Stimulated activated naive B cell treated with anti-CD40 and anti-IgM and Interleukin-4, amounts not matched to agents 10 μg/mL and 1 μg/mL and 100 μg/mL, for 72 hours (primary cell): ENCODE data around the gene CRMP1.

Experiments
- ATAC-seq, 2 donors: fragments of 150-1000 bp; cut with Tn5 transposase; replicated peaks; 2 replicates each; pipeline ENCODE4 v1.10.0; 2021; ENCODE audit warnings: moderate library complexity in 1 of 2
- DNase-seq: peaks from one replicate; pipeline ENCODE4 v3.0.0; 2021
- H3K27ac Mint-ChIP-seq: one replicate; pipeline ENCODE4 v1.8.0; 2022; ENCODE audit warnings: mild to moderate bottlenecking, mixed read lengths
- H3K27me3 Mint-ChIP-seq, 2 donors: one replicate each; pipeline ENCODE4 v1.8.0; 2022; ENCODE audit warnings: mixed read lengths in 2 of 2
- H3K36me3 Mint-ChIP-seq, 2 donors: one replicate each; pipeline ENCODE4 v1.8.0; 2022; ENCODE audit warnings: mixed read lengths in 2 of 2, mild to moderate bottlenecking in 1 of 2
- H3K4me1 Mint-ChIP-seq, 2 donors: one replicate each; pipeline ENCODE4 v1.8.0; 2022; ENCODE audit warnings: mixed read lengths in 2 of 2, mild to moderate bottlenecking in 1 of 2
- H3K4me3 Mint-ChIP-seq, 2 donors: one replicate each; pipeline ENCODE4 v1.8.0; 2022; ENCODE audit warnings: mild to moderate bottlenecking in 2 of 2, mixed read lengths in 2 of 2, moderate library complexity in 1 of 2
- H3K9me3 Mint-ChIP-seq, 2 donors: one replicate each; pipeline ENCODE4 v1.8.0; 2022; ENCODE audit warnings: mixed read lengths in 2 of 2, mild to moderate bottlenecking in 1 of 2

CRMP1 gene

DNA sequence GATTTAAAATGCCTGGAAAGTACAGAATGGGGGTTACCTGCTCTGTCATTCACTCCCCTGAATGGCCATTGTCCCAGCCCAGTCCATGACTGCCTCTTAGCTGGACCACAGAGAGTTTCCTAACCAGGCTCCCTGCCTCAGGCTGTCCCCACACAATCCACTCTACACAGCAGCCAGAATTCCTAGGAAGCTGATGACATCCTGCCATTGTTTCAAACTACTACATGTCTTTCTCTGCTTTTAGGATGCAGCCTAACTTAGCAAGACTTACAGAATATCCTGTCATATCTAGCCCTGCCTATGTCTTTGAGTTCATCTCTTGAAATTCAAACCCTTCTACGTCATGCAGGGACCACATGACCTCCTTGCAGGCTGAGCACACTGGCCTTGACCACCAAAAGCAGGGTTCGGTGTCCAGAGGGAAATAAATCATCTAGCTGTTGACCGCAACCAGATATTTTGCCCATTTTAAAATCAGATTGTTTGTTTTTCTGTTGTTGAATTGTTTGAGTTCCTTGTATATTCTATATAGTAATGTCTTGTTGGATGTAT is 16.1 kb upstream of the CRMP1 start:
- Mint-ChIP-seq H3K4me3 (no peak overlapping the region), H3K36me3 (peaks cover 4 to 8% of the 10 kb centered on the region in 2 donors), H3K27ac (no peak overlapping the region), H3K9me3 (peaks cover 21 to 26% of the 10 kb centered on the region in 2 donors), H3K4me1 (no peaks in the 10 kb centered on the region), H3K27me3 (peaks cover 44 to 60% of the 10 kb centered on the region in 2 donors)
- DNase-seq, result no peak
- no peak for ATAC-seq

DNA sequence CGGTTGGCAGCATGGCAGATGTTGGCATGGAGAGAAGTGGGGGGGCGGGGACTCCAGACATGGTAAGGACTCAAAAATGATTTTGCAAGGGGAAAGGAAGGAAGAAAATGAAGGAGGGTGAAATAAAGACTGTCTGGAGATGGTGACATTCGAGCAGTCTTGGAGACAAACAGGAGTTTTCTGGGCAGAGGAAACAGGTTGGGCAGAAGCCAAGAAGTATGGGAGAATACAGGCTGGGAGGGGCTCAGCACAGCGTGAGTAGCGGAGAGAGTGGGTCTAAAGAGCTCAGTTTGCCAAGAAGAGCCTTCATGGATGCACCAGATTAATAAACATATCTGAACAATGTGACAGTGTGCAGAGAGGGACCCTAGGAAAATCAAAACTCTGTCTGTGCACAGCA is 13.3 kb upstream of the CRMP1 start:
- ATAC-seq (no peak), DNase-seq (no peak)
- Mint-ChIP-seq H3K27me3 (peaks cover 58 to 73% of the 10 kb centered on the region in 2 donors), H3K36me3 (peaks cover 4 to 8% of the 10 kb centered on the region in 2 donors), H3K4me1 (no peaks in the 10 kb centered on the region), H3K27ac (no peak overlapping the region), H3K4me3 (no peak overlapping the region), H3K9me3 (peaks cover 15 to 17% of the 10 kb centered on the region in 2 donors)

DNA sequence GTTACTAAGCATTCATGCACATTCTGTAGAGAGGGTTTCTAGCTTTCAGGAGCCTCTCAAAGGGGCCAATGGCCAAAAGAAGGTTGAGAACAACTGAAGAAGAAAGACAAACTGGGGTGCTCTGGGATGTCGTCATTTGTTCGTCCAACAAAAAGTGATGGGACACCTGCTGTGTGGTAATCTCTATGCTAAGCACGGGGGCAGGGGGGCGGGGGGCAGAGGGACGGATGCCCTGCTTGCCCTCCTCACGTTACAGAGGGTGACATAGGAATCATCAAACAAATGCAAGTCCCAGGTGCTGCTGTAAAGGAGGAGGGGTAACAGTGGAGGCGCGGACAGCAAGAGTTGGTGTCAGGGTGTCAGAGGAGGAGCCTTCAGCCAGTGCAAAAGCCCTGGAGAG is 12.8 kb upstream of the CRMP1 start:
- ATAC-seq (no peak), DNase-seq (no peak)
- Mint-ChIP-seq H3K36me3 (peaks cover 4 to 8% of the 10 kb centered on the region in 2 donors), H3K27ac (no peak overlapping the region), H3K4me3 (no peak overlapping the region), H3K27me3 (peaks cover 63 to 78% of the 10 kb centered on the region in 2 donors), H3K9me3 (peaks cover 15 to 17% of the 10 kb centered on the region in 2 donors), H3K4me1 (no peaks in the 10 kb centered on the region)

DNA sequence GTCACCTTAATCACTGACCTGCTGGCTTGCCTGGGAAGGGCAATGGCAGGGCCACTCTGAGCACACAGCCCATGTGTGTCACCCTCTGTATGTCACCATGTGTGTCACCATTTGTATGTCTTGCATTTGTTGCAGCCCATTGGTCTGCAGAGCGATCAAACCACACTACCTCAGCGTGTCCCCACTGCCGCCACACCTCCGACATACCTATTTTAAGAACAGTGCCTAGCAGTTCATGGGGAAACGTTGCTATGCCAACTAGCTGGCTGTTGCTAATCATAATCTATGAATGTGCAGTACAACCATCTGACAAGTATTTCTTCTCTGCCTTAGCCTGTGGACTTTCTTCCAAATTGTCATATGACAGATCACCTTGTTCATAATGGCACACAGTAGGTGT is 8.0 kb upstream of the CRMP1 start:
- ATAC-seq, result no peak
- Mint-ChIP-seq H3K27me3 (peaks cover 66 to 76% of the 10 kb centered on the region in 2 donors), H3K4me3 (no peak overlapping the region), H3K36me3 (peaks cover 0 to 5% of the 10 kb centered on the region in 2 donors), H3K27ac (no peak overlapping the region), H3K9me3 (peaks cover 3 to 5% of the 10 kb centered on the region in 2 donors), H3K4me1 (no peaks in the 10 kb centered on the region)
- DNase-seq, result no peak

DNA sequence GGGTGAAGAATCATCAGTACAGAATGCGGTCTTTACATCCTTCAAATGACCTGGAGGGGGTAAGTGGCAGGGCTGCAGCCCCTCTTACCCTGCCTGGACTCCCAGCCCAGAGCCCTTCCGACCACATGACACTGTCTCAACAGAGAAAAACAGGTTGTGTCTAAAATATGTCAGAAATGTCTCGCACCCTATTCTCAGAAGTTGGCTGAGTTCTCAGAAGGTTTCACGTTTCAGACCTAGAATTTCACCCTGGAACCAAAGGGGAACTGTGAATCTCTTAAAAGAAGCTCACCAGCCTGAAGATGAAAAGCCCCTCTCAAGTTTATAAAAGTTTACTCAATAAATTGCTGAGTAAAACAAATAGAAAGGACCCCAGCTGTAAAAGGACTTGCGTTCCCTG is 7.0 kb upstream of the CRMP1 start:
- no peak for DNase-seq
- Mint-ChIP-seq H3K27ac (no peak overlapping the region), H3K27me3 (peaks cover 67 to 76% of the 10 kb centered on the region in 2 donors), H3K4me3 (no peak overlapping the region), H3K4me1 (no peaks in the 10 kb centered on the region), H3K36me3 (peaks cover 0 to 5% of the 10 kb centered on the region in 2 donors), H3K9me3 (peaks cover 3 to 5% of the 10 kb centered on the region in 2 donors)
- ATAC-seq, result no peak

DNA sequence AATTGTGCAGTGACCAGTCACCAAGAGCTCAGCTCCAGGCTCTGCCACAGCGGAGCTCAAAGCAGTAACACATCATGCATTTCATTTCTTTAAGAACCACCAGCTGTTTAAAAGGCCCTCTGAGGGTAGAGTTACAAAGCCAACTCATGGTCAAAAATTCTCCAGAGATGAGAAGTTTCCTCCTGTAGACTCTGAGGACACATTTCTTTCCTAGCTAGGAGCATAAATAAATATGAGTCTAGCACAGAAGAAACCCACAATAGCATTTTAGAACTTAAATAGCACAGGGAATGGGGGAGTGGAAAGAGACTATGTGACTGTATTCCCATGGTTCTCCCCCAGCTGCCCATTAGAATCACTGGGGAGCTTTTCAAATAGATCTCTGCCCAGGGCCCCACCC is 6.5 kb upstream of the CRMP1 start:
- H3K4me1 Mint-ChIP-seq, result peaks cover 0 to under 1% of the 10 kb centered on the region in 2 donors
- H3K27me3 Mint-ChIP-seq, result peaks cover 69 to 76% of the 10 kb centered on the region in 2 donors
- peaks cover 3 to 5% of the 10 kb centered on the region in 2 donors for H3K9me3 Mint-ChIP-seq
- ATAC-seq, result no peak
- H3K4me3 Mint-ChIP-seq, result no peak overlapping the region
- DNase-seq, result no peak
- no peak overlapping the region for H3K27ac Mint-ChIP-seq
- H3K36me3 Mint-ChIP-seq, result peaks cover 0 to 5% of the 10 kb centered on the region in 2 donors

DNA sequence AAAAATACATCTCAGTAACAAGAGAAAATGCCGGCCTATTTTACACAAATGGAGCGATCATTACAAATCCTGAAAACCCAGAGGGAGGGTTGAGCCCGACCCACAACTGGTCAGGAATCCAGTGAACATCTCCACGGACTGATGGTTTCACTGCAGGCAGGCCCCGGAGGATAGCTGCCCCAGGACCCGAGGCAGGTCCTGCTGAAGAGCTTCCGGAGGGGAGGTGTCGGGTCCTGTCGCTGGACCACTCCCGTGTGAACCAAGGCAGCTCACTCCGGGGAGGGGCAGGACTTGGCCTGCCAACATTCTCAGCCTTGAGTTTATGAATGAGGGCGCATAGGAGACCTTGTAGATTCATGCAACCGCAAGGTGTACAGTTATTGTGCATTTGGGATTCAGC is 4.8 kb upstream of the CRMP1 start:
- ATAC-seq (no peak), DNase-seq (no peak)
- peaks cover 0 to 10% of the 10 kb centered on the region in 2 donors for H3K36me3 Mint-ChIP-seq
- H3K27me3 Mint-ChIP-seq, result peaks cover 71 to 76% of the 10 kb centered on the region in 2 donors
- H3K9me3 Mint-ChIP-seq, result peaks cover 3 to 5% of the 10 kb centered on the region in 2 donors
- no peak overlapping the region for H3K27ac Mint-ChIP-seq
- H3K4me1 Mint-ChIP-seq, result peaks cover 4 to 13% of the 10 kb centered on the region in 2 donors
- H3K4me3 Mint-ChIP-seq, result no peak overlapping the region

DNA sequence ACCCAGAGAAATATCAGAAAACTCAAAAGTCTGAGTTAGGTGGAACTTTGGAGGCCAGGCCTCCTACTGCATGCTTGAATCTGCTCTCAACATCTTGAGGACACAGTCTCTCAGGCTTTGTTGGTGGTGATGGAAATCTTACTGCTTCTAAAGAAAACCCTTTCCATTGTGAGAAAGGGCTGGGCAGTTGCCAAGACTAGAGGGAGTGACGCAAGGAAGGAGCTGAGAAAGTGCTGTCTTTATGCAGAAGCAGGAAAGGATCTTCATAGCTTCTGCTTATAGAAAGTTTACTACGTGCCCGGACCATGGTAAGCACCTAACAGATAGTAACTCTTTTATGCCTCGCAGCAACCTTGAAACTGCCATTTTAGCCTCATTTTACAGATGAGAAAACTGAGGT is 2.4 kb upstream of the CRMP1 start:
- Mint-ChIP-seq H3K9me3 (peaks cover 3 to 5% of the 10 kb centered on the region in 2 donors), H3K4me1 (peaks cover 8 to 27% of the 10 kb centered on the region in 2 donors)
- no peak for ATAC-seq

DNA sequence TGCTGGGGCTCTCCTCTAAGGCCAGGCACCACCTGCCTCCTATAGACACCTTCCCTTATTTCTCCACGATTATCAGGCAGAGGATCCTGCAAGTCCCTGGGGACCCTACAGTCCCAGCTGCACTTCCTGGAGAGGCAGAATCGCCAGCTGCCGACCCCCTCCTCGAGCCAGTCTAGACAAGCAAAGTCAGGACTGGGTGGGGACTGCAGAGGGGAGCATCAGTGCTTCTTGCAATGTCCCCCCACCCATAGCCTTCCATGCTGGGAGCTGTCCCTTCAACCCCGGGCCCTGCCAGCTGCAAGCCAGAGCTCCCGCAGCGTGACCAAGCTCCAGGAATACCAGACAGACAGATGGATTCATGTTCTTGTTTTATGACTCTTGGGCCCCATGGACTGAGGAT is 1.4 kb upstream of the CRMP1 start:
- peaks cover 1 to 10% of the 10 kb centered on the region in 2 donors for H3K36me3 Mint-ChIP-seq
- H3K4me3 Mint-ChIP-seq, result no peak overlapping the region
- no peak overlapping the region for H3K27ac Mint-ChIP-seq
- H3K9me3 Mint-ChIP-seq, result peaks cover 3 to 5% of the 10 kb centered on the region in 2 donors
- ATAC-seq (no peak), DNase-seq (no peak)
- peaks cover 14 to 37% of the 10 kb centered on the region in 2 donors for H3K4me1 Mint-ChIP-seq
- H3K27me3 Mint-ChIP-seq, result peaks cover 81 to 88% of the 10 kb centered on the region in 2 donors

More for the DNA sequence above, 2.4 kb upstream of the CRMP1 start:
- H3K4me3 Mint-ChIP-seq, result no peak overlapping the region
- H3K27me3 Mint-ChIP-seq, result peaks cover 71 to 78% of the 10 kb centered on the region in 2 donors
- no peak overlapping the region for H3K27ac Mint-ChIP-seq
- H3K36me3 Mint-ChIP-seq, result peaks cover 0 to 10% of the 10 kb centered on the region in 2 donors
- DNase-seq, result no peak

DNA sequence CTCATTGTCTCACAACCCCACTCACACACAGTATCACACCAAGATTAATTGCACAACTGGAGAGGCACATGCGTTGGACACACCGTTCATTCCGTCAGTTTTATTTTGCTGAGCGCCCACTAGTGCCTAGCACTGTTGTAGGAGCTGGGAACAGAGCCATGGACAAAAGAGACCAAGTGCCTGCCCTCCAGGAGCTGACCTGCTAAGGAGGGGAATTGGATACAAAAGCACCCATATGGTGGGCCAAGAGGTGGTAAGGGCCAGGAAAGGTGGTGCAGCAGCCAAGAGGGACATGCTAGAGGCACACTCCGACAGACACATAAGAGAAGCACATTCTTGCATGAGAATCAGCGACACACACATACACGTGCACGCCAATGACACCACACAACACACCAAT is 705 bp upstream of the CRMP1 start:
- no peak for DNase-seq
- Mint-ChIP-seq H3K4me1 (peaks cover 20 to 44% of the 10 kb centered on the region in 2 donors), H3K9me3 (peaks cover 3 to 5% of the 10 kb centered on the region in 2 donors), H3K4me3 (peak overlapping the region in 1 of 2 donors; percentile 29), H3K27me3 (peaks cover 82 to 89% of the 10 kb centered on the region in 2 donors), H3K27ac (peak overlapping the region; percentile 59), H3K36me3 (peaks cover 1 to 14% of the 10 kb centered on the region in 2 donors)
- ATAC-seq, result no peak

DNA sequence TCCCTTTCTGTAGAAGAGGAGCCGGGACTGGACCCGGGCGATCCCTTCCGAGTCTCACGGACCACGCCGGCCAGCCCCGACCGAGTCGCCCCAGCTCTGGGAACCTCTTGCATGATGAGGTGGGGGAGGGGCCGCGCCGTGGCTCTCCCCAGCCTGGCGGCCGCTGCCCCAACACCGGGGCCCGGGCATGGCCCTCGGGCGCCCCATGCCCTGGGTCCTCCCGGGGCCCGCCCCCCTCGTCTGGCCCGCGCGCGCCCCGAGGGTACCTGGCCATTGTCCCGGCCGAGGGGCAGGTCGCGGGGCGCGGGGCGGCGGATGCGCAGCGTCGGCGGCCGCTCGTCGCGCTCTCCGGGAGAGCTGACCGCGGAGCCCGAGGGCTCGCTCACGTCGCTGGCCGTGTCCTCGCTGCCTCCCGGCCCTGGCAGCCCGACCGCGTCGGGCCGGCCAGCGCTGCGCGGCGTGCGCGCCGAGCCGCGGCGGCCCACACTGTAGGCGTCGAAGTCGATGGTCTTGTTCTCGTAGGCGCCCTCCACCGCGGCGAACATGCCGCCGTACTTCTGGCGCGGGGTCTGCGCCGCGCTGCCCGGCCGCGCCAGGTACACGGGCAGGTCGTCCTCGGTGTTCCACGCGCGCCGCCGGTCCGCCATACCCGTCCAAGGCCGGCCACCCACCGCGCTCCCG is 423 bp downstream of the CRMP1 start:
- H3K4me1 Mint-ChIP-seq, result peaks cover 20 to 44% of the 10 kb centered on the region in 2 donors
- peaks cover 1 to 14% of the 10 kb centered on the region in 2 donors for H3K36me3 Mint-ChIP-seq
- ATAC-seq, result no peak
- H3K9me3 Mint-ChIP-seq, result peaks cover 3 to 5% of the 10 kb centered on the region in 2 donors
- DNase-seq, result no peak
- peaks cover 77 to 80% of the 10 kb centered on the region in 2 donors for H3K27me3 Mint-ChIP-seq
- H3K4me3 Mint-ChIP-seq, result no peak overlapping the region
- no peak overlapping the region for H3K27ac Mint-ChIP-seq

DNA sequence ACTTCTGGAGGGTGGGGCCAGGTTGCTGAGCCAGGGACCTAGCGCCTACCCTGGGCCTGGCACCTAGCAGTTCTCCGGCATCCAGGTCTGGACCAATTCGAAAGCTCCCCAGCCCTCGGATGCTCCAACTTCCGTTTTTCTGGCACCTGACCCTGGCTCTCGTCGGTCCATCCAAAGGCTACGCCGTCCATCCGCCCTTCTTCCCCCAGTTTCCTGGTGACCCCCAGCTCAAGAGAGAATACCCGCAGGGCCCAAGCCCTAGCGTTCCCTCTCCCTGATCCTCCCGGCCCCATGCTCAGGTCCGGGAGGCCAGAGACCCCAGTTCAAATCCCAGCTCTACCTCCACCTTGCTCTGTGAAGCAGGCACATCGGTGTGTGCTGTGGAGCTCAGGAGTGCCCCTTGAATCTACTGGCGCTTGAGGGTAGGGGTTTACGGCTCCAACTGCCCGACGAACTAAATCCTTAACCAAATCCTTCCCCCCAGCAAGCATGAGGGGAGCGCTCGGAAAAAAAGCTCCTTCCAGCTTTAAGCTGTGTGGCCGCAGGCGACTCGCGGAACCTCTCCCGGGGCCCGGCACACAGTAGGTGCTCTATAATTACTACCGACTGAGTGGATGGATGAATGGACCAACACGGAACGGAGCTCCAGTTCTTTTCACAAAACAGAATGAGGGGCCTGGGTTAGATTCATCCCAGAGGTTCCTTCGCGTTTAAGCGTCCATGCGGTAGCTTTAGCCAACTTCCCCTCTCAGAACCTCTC is 1.1 kb downstream of the CRMP1 start:
- no peak for ATAC-seq
- Mint-ChIP-seq H3K36me3 (peaks cover 1 to 10% of the 10 kb centered on the region in 2 donors), H3K9me3 (peaks cover 0 to under 1% of the 10 kb centered on the region in 2 donors), H3K27me3 (peaks cover 79 to 82% of the 10 kb centered on the region in 2 donors), H3K4me1 (peaks cover 25 to 45% of the 10 kb centered on the region in 2 donors), H3K27ac (no peak overlapping the region), H3K4me3 (no peak overlapping the region)
- DNase-seq, result no peak

DNA sequence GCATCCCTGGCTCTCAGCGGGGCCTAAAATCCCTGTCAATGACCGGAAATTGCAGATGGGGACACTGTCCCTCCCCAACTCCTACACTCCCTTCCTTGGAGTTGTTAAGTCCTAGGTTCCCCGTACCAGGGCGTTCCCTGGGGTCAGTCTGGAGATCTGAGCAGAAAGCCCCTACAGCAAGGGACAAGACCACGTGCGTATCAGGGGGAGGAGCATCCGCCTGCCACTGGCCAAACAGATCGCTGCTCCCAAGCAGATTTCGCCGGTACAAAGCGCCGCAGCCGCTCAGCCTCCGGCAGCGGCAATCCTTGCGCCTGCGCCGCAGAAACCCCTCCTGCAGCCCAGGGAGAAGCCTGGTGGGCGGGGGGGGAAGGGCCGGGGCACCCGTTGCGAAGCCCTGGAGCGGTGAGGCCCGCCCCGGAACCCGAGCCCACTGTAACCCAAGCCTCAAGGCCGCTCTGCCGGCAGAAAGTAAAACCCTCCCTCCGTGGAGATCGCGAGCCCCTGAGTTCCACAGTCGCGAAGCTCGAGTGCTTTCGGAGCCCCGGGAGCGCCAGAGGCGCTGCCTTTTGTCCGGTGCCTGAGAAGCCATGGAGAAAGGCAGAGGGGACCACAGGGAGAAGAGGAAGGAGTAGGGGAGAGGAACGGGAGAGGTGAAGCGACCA is 2.7 kb downstream of the CRMP1 start:
- H3K36me3 Mint-ChIP-seq, result peaks cover 1 to 9% of the 10 kb centered on the region in 2 donors
- peak overlapping the region; percentile 52 to 59 for H3K4me3 Mint-ChIP-seq
- peaks cover 3% of the 10 kb centered on the region in 2 donors for H3K9me3 Mint-ChIP-seq
- H3K4me1 Mint-ChIP-seq, result peaks cover 32 to 60% of the 10 kb centered on the region in 2 donors
- no peak for DNase-seq
- no peak overlapping the region for H3K27ac Mint-ChIP-seq
- H3K27me3 Mint-ChIP-seq, result peaks cover 73 to 78% of the 10 kb centered on the region in 2 donors
- no peak for ATAC-seq
